ENCODE results near the gene FPGT. TPM values are rescaled to one million over a fixed set of nuclear protein-coding genes. Genes with fewer than 3 reads are reported as not detected.

The FPGT gene
- 4.6 and 7.3 TPM in 2 replicates for total RNA-seq (2014; rRNA removed)
- percentile 61 among the genes with signal in this experiment for Bru-seq, nascent RNA
- percentile 76 among the genes with signal in this experiment for BruChase-seq, experiment 1, labeled RNA remaining after a 6-hour chase
- BruChase-seq, experiment 2, labeled RNA remaining after a 2-hour chase: percentile 74 among the genes with signal in this experiment
- long read RNA-seq, transcript FPGT-202 (4 exons, 3,254 nt): major isoform, 9 of 15 reads
- long read RNA-seq, partial matches to known transcripts: 1 of 15 reads
- long read RNA-seq, other reads (novel, unspliced or antisense): 2 of 15 reads

GRCh38 chr1:74197657-74198552 is at the start of gene FPGT, which contains the start of gene LRRIQ3:
TSS of gene FPGT (plus strand) at chr1:74198242. CDS start at chr1:74198279, 37 bp downstream.
TSS of gene LRRIQ3 (minus strand) at chr1:74198176. CDS start at chr1:74183684, 14,492 bp downstream.
- Histone ChIP-seq H3F3A (ENCODE audit: low read length, unreplicated experiment) (no peaks in the 10 kb centered on the region), H2AFZ (ENCODE audit: low read length) (peak within 1 kb of the TSS; percentile 99), H3K36me3 (ENCODE audit: low read depth, low read length) (no peaks in the 10 kb centered on the region), H3K4me2 (ENCODE audit: low read length) (peak within 1 kb of the TSS; percentile 88), H3K4me3 (ENCODE audit: low read length) (peak within 1 kb of the TSS; percentile 80), H3K27me3 (ENCODE audit: low read length) (no peaks in the 10 kb centered on the region), H3K9me2 (replicated peaks; ENCODE audit: low read length) (no peaks in the 10 kb centered on the region), H3K79me2 (ENCODE audit: low read length) (no peaks in the 10 kb centered on the region), H3K9me3 (ENCODE audit: low read length) (no peaks in the 10 kb centered on the region), H3K4me1 (ENCODE audit: insufficient read depth, low read length) (peaks cover 12% of the 10 kb centered on the region; the same call in 1 of the 2 replicates), H4K20me1 (ENCODE audit: low read length) (no peaks in the 10 kb centered on the region), H3K9ac (ENCODE audit: low read length) (peak within 1 kb of the TSS; percentile 81), H3K27ac (ENCODE audit: low read length) (peak within 1 kb of the TSS; percentile 7)
- POLR2A ChIA-PET (ENCODE audit: unreplicated experiment): interaction anchor here (0.6 kb wide), 1 partner anchor 1614 kb away, joined by 4 read pairs; no protein-coding TSS in a partner anchor
- BruUV-seq (replicated peaks): TSS peak; percentile 60
- CTCF ChIA-PET: no interaction called here
- DNase-seq: peak; percentile 93
- peak; percentile 95 for ATAC-seq
- TF ChIP-seq EZH2phosphoT487 (IDR thresholded peaks at IDR 0.05; ENCODE audit: borderline replicate concordance, low read length): no peak
- TF ChIP-seq EZH2 (IDR thresholded peaks at IDR 0.05; ENCODE audit: low read length, unreplicated experiment): no peak
- no peak for TF ChIP-seq CTCF (conservative IDR thresholded peaks at IDR 0.05; ENCODE audit: low read depth, low read length)
- intact Hi-C loops (cut with micrococcal nuclease): loop anchor here (1.0 to 10.0 kb wide), 4 partner anchors 24 to 535 kb away; partner anchors contain the start of genes CRYZ and TYW3

GRCh38 chr1:74160046-74160445 is 38.0 kb upstream of the FPGT start:
- Histone ChIP-seq H3K4me2 (ENCODE audit: low read length) (no peak overlapping the region), H3K36me3 (ENCODE audit: low read depth, low read length) (no peaks in the 10 kb centered on the region), H3K4me3 (ENCODE audit: low read length) (no peak overlapping the region), H3F3A (ENCODE audit: low read length, unreplicated experiment) (no peaks in the 10 kb centered on the region), H3K4me1 (ENCODE audit: insufficient read depth, low read length) (no peaks in the 10 kb centered on the region), H2AFZ (ENCODE audit: low read length) (no peak overlapping the region), H3K27me3 (ENCODE audit: low read length) (peaks cover 4% of the 10 kb centered on the region; the same call in 1 of the 2 replicates), H3K27ac (ENCODE audit: low read length) (no peak overlapping the region), H4K20me1 (ENCODE audit: low read length) (no peaks in the 10 kb centered on the region), H3K9me2 (replicated peaks; ENCODE audit: low read length) (no peaks in the 10 kb centered on the region), H3K79me2 (ENCODE audit: low read length) (no peaks in the 10 kb centered on the region), H3K9me3 (ENCODE audit: low read length) (no peaks in the 10 kb centered on the region), H3K9ac (ENCODE audit: low read length) (no peak overlapping the region)
- DNase-seq (no peak), ATAC-seq (no peak)
- no peak for TF ChIP-seq CTCF (conservative IDR thresholded peaks at IDR 0.05; ENCODE audit: low read depth, low read length)
- no peak for TF ChIP-seq EZH2 (IDR thresholded peaks at IDR 0.05; ENCODE audit: low read length, unreplicated experiment)
- TF ChIP-seq EZH2phosphoT487 (IDR thresholded peaks at IDR 0.05; ENCODE audit: borderline replicate concordance, low read length): no peak
- BruUV-seq (replicated peaks): no TSS peak
- intact Hi-C loops (cut with micrococcal nuclease): no loop called here
- ChIA-PET POLR2A (ENCODE audit: unreplicated experiment) (no interaction called here), CTCF (no interaction called here)

All from PC-3 (cell line).